ENCODE measurements around the gene CHORDC1. TPM values are rescaled to one million over a fixed set of nuclear protein-coding genes. Genes with fewer than 3 reads are reported as not detected.

The CHORDC1 gene
- total RNA-seq, 1 donor: 43.2 TPM

DNA sequence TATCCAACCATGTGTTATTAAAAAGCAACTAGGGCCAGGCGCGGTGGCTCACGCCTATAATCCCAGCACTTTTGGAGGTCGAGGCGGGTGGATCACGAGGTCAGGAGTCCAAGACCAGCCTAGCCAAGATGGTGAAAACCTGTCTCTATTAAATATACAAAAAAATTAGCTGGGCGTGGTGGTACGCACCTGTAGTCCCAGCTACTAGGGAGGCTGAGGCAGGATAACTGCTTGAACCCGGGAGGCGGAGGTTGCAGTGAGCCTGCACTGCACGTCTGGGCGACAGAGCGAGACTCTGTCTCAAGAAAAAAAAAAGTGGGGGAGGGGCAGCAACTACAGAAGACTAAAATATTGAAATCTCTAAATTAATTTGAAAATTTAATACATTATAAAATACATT is 18.4 kb downstream of the CHORDC1 start:
- TF ChIP-seq, protein P1, sequence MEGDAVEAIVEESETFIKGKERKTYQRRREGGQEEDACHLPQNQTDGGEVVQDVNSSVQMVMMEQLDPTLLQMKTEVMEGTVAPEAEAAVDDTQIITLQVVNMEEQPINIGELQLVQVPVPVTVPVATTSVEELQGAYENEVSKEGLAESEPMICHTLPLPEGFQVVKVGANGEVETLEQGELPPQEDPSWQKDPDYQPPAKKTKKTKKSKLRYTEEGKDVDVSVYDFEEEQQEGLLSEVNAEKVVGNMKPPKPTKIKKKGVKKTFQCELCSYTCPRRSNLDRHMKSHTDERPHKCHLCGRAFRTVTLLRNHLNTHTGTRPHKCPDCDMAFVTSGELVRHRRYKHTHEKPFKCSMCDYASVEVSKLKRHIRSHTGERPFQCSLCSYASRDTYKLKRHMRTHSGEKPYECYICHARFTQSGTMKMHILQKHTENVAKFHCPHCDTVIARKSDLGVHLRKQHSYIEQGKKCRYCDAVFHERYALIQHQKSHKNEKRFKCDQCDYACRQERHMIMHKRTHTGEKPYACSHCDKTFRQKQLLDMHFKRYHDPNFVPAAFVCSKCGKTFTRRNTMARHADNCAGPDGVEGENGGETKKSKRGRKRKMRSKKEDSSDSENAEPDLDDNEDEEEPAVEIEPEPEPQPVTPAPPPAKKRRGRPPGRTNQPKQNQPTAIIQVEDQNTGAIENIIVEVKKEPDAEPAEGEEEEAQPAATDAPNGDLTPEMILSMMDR (IDR thresholded peaks at IDR 0.05; ENCODE audit: insufficient read depth, low read depth, low read length): no peak
- no peak for DNase-seq (ENCODE audit: low read depth)
- no peak overlapping the region for H3K4me3 ChIP-seq (ENCODE audit: low read depth, low read length)

DNA sequence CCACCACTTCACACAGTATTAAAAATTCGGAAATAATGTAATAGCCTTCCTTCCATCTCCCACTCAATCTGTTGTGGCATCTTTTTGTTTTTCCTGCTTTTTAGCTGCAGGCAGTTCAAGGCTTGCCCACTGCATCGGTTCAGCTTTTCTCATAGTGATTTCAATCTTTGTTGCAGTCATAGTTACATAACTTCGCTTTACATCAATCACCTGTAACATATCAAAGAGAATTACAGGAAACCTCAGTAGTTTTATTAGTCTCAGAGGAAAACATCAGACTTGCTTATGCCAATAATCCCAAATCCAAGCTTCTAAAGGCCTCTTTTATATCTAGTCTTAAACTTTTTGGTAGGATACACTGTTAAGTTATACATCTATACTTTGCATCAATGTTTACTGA is 20.5 kb downstream of the CHORDC1 start:
- DNase-seq (ENCODE audit: low read depth): no peak
- TF ChIP-seq, protein P1 (IDR thresholded peaks at IDR 0.05; ENCODE audit: insufficient read depth, low read depth, low read length): no peak
- no peak overlapping the region for H3K4me3 ChIP-seq (ENCODE audit: low read depth, low read length)

DNA sequence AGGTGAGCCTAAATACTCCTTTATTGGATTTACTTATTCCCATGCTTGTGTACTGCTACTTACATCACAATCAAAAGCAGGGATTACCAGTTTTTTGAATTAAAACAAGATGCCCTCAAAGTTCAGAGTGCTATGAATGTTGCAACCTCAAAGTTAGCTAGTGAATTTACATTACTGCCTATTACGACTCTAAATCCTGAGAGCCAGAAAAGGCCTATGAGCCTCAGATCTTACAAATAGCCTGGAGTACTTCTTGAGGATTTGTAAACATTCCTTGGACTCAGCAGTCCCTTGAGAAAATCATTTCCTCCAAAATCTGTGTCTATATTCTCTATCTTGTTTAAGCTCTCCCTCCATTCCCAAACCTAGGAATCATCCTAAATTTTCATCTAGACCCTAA is 25.5 kb downstream of the CHORDC1 start:
- peak; percentile 67 for DNase-seq (ENCODE audit: low read depth)
- no peak overlapping the region for H3K4me3 ChIP-seq (ENCODE audit: low read depth, low read length)
- TF ChIP-seq, protein P1 (IDR thresholded peaks at IDR 0.05; ENCODE audit: insufficient read depth, low read depth, low read length): no peak

DNA sequence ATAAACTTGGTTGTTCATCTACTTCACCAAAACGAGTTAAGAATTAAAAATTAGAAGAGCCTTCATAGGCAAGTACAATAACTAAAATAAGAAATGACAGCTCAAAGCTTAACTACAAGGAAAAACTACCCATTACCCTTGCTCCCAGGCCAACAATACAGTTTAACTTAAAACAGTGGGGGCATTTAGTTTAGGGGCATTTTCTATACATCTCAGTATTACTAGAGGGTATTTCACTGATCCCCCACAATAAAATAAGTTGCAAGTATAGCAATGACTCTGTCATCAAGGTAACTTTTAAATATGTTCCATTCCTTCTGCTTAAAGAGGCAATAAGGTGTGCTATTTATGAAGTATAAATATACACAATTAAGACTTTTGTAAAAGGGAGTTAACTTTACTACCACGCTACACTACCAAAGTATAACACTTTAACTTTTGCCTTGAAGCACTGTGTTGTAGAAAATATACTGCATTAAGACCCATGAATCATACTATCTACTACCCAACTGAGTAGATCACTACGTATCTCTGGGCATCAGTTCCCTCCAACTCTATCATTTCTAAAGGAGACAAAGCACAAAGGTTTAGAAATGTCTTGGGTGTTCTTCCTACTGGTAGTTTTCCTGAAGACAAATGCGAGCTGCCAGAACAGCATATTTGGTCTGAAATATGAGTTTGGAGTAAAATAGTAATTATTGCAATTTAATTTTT is 29.8 kb downstream of the CHORDC1 start:
- TF ChIP-seq, protein P1 (IDR thresholded peaks at IDR 0.05; ENCODE audit: insufficient read depth, low read depth, low read length): no peak
- no peak overlapping the region for H3K4me3 ChIP-seq (ENCODE audit: low read depth, low read length)
- DNase-seq (ENCODE audit: low read depth): no peak

DNA sequence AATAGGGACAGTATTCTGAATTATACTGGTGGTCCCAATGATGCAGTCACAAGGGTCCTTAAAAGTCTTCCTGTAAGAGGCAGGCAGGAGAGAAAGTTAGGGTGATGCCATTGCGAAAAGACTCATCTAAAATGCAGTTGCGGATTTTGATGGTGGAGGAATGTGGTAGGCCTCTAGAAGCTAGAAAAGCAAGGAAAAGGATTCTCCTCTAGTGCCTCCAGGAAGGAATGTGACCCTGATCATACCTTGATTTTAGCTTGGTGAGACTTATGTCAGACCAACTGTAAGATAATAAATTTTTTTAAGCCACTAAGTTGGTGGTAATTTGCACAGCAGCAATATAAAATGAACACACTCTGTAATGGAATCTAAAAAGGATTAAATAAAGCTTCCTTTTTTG is 33.8 kb downstream of the CHORDC1 start:
- no peak overlapping the region for H3K4me3 ChIP-seq (ENCODE audit: low read depth, low read length)
- no peak for DNase-seq (ENCODE audit: low read depth)
- TF ChIP-seq, protein P1 (IDR thresholded peaks at IDR 0.05; ENCODE audit: insufficient read depth, low read depth, low read length): no peak

DNA sequence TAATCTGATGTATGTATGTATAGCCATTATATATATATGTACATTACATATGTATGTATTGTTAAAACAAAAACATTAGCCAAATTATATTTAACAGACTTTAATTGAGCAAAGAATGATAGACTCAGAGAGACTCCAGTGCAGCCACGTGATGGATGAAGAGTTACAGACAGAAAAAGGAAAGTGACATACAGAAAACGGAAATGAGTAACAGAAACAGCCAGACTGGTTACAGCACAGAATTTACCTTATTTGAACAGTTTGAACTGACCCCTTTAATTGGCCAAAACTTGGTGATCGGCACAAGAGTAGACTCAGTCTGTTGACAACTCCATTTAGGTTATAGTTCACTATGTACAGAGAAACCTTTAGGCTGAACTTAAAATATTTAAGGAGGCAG is 35.0 kb downstream of the CHORDC1 start:
- TF ChIP-seq, protein P1 (IDR thresholded peaks at IDR 0.05; ENCODE audit: insufficient read depth, low read depth, low read length): no peak
- no peak overlapping the region for H3K4me3 ChIP-seq (ENCODE audit: low read depth, low read length)
- DNase-seq (ENCODE audit: low read depth): no peak

DNA sequence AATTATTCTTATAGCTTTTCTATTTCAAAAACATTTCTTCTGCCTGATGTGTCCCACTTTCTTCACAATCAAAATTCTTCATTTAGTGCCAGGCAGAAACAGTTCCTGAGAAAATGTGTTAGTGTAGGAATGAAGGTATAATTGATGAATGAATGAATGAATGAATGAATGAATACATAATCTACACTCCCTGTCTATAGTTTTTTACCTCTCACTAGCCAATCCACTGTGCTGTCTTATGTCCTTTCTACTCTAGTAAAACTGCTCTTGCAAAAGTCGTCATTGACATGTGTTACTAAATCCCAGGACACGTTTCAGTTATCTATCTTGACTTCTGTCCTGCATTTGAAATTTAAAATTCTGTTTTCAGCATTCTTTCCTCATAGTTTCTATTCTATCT is 42.9 kb downstream of the CHORDC1 start:
- TF ChIP-seq, protein P1 (IDR thresholded peaks at IDR 0.05; ENCODE audit: insufficient read depth, low read depth, low read length): no peak
- no peak for DNase-seq (ENCODE audit: low read depth)
- no peak overlapping the region for H3K4me3 ChIP-seq (ENCODE audit: low read depth, low read length)
